Activated naive CD4-positive, alpha-beta T cell treated with anti-CD3 and anti-CD28 coated beads, Interleukin-2, amount 50 U/mL, for 72 hours (primary cell): ENCODE results near the gene MYH16. TPM values are rescaled to one million over a fixed set of nuclear protein-coding genes. Genes with fewer than 3 reads are reported as not detected.
"Not testable (repeated sequence)": the region's sequence is repeated elsewhere in the genome, so short reads cannot be mapped to it uniquely, and the experiment has no call there.

Source experiments
- ATAC-seq, 2 donors: fragments of 150-1000 bp; cut with Tn5 transposase; 2 replicates each; pipeline ENCODE4 v1.10.0; 2021; ENCODE audit warnings: mild to moderate bottlenecking in 2 of 2, moderate library complexity in 2 of 2
- DNase-seq, 2 donors: peaks; one replicate each; pipeline ENCODE4 v3.0.0; 2021 to 2022; ENCODE audit warnings: low spot score in 2 of 2
- H3K27ac Mint-ChIP-seq, 2 donors: one replicate each; pipeline ENCODE4 v1.8.0; 2022; ENCODE audit warnings: mild to moderate bottlenecking in 2 of 2, mixed read lengths in 2 of 2
- H3K36me3 Mint-ChIP-seq, 2 donors: one replicate each; pipeline ENCODE4 v1.8.0; 2022; ENCODE audit warnings: mixed read lengths in 2 of 2
- H3K9me3 Mint-ChIP-seq, 2 donors: one replicate each; pipeline ENCODE4 v1.8.0; 2022; ENCODE audit warnings: mixed read lengths in 2 of 2
- total RNA-seq, 2 donors: library from RNA; stranded (reverse); gene quantifications; one replicate each; pipeline ENCODE4 v1.2.3, GENCODE V29; 2022

MYH16 gene
- total RNA-seq, 2 donors from 2014 or later: 0.11 TPM; not detected in 1

DNA sequence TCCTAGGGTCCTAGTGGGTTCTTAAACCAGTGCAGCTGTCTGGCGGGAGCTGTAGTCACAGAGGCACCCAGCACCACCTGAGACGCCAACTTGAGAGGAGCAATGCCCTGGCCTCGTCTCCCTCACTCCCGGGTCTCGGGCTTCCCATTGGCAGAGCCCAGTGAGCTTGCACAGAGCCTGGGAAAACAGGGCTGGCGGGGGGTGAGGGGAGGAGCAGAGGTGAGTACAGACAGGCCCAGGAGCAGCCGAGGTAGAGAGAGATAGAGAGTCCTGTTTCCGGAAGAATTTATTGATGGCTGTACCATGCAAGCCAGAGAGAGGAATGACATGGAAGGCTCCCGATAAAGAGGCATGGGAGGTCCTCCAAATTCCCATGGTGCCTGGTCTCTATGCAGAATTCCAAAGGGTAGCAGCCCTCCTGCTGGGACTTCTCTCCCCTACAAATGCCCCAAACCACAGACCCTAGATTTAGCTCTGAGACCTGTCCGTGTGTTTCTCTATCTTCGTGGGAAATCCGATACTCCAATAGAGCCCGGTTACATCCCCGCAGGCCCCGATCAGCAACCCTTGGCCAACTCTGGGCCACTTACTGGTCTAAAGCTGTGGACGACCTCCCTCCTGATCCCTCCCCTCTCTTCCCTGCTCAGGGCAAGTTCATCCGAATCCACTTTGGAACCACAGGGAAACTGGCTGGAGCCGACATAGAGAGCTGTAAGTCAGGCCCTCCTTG lies 20.3 kb upstream of the MYH16 start:
- Mint-ChIP-seq H3K36me3 (no peaks in the 10 kb centered on the region), H3K27ac (no peak overlapping the region), H3K9me3 (no peaks in the 10 kb centered on the region)
- ATAC-seq (no peak), DNase-seq (no peak)

DNA sequence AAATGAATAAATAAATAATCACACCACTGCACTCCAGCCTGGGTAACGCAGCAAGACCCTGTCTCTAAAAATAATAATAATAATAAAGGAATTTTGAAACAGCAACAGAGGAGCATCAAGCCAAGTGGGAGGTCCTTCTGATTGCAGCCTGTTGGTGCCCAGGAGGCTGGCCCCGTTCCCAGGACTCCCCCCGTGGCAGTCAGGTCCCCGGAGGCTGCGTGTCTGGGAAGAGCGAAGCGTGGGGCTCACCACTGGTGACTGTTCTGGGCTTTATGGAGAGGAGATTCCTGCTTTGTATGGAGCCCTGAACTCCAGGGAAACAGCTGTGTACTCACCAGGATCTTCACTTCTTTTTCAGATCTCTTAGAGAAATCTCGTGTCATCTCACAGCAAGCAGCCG lies 19.3 kb upstream of the MYH16 start:
- ATAC-seq (no peak), DNase-seq (no peak)
- H3K27ac Mint-ChIP-seq: no peak overlapping the region

DNA sequence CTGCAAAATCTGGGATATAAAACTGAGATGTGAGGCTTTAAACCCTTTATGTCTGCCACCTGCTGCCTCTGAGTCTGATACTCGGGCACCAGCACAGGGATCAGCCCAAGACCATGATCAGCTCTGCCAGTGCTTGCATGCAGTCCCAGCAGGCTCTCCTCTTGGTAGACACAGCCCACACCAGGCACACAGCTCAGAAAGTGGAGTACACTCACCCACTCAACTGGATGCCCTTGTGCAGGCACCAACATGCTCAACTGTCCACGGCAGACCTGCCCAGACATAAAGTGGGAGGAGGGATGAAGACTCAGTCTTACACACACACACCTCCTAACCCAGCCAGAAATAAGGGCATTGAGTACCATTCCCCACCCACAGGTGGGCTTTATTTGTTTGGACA lies 18.2 kb upstream of the MYH16 start:
- ATAC-seq (no peak), DNase-seq (no peak)
- Mint-ChIP-seq H3K9me3 (no peaks in the 10 kb centered on the region), H3K27ac (no peak overlapping the region), H3K36me3 (no peaks in the 10 kb centered on the region)

More for the DNA sequence above, 19.3 kb upstream of the MYH16 start:
- H3K36me3 Mint-ChIP-seq: no peaks in the 10 kb centered on the region
- H3K9me3 Mint-ChIP-seq: no peaks in the 10 kb centered on the region

DNA sequence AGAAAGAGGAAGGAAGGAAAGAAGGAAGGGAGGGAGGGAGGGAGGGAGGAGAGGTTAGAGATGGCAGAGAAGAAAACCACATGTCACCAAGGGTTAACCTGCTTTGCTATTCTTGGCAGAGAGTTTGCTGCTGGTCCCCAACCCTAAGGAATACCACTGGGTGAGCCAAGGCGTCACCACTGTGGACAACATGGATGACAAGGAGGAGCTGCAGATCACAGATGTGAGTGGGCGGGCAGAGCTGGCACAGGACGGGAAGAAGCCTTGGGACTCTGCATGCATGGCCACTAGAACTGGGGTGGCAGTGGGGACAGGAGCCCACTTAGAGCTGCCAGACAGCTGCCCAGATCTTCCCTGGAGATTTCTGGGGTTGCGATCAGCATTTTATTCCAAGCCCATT lies 17.2 kb upstream of the MYH16 start:
- ATAC-seq: no peak
- Mint-ChIP-seq H3K36me3 (no peaks in the 10 kb centered on the region), H3K27ac (no peak overlapping the region), H3K9me3 (no peaks in the 10 kb centered on the region)
- no peak for DNase-seq

DNA sequence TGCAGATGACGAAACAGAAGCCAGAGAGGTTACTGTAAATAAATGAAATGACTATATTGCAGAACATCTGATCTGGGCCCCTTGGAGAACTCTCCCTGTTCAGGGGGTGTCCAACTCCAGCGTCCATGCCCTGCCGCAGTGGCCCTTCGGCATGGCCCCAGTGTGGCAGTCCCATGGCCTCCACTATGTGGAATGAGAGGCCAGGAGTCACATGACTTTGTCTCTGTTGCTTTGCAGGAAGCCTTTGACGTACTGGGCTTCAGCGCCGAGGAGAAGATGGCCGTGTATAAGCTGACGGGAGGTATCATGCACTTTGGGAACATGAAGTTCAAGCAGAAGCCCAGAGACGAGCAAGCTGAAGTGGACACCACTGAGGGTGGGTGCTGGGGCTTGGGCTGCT lies 15.6 kb upstream of the MYH16 start:
- Mint-ChIP-seq H3K9me3 (no peaks in the 10 kb centered on the region), H3K27ac (no peak overlapping the region), H3K36me3 (no peaks in the 10 kb centered on the region)
- DNase-seq: no peak
- ATAC-seq: no peak

DNA sequence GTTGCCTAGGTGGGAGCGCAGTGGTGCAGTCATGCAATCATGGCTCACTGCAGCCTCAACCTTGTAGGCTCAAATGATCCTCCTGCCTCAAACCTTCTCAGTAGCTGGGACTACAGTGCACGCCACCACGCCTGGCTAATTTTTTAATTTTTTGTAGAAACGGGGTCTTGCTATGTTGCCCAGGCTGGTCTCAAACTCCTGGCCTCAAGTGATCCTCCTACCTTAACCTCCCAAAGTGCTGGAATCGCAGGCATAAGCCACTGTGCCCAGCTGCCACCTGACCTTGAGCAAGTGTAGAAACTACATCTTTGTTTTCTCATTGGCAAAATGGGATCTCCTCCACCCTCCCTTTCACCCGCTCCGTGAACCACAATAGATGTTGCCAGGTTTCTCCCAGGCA lies 15.0 kb upstream of the MYH16 start:
- no peak for DNase-seq
- H3K9me3 Mint-ChIP-seq: no peaks in the 10 kb centered on the region
- no peaks in the 10 kb centered on the region for H3K36me3 Mint-ChIP-seq
- no peak for ATAC-seq
- no peak overlapping the region for H3K27ac Mint-ChIP-seq

DNA sequence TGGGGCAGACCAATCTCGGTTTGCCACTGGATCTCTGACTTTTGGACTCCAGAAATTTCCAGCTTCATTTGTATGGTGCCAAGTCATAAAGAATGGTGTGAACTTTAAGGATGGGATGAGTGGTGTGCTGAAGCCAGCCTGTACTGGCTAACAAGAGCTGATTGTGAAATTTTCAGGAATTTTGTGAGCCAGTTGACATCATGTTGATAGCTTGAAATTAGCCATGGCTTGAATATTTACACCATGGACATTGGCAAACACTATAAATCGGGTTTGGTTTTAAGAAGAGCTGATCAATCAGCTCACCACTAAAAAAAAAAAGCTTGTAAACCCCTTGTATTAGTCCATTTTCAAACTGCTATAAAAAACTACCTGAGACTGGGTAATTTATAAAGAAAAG lies 14.1 kb upstream of the MYH16 start:
- no peaks in the 10 kb centered on the region for H3K36me3 Mint-ChIP-seq
- ATAC-seq: no peak
- no peaks in the 10 kb centered on the region for H3K9me3 Mint-ChIP-seq
- H3K27ac Mint-ChIP-seq: peak overlapping the region in 1 of 2 donors; percentile 4
- DNase-seq: no peak

DNA sequence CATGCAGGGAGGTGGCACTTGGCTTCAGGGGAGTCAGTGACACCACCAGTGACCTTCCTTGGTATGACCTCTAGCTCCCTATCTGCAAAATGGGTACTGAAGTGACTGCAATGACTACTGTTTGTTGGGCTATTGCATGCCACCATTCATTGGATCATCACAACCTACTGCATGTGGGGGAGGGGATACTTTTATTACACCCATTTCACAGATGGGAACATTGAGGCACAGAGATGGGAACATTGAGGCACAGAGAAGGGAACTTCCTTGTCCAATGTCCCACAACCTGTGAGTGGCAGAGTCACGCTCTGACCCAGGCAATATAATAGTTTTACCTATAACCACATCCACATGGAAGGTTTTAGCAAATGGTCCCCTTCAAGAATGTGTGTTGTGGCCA lies 12.2 kb upstream of the MYH16 start:
- no peak for DNase-seq
- H3K36me3 Mint-ChIP-seq: no peaks in the 10 kb centered on the region
- ATAC-seq: no peak
- no peak overlapping the region for H3K27ac Mint-ChIP-seq
- no peaks in the 10 kb centered on the region for H3K9me3 Mint-ChIP-seq

DNA sequence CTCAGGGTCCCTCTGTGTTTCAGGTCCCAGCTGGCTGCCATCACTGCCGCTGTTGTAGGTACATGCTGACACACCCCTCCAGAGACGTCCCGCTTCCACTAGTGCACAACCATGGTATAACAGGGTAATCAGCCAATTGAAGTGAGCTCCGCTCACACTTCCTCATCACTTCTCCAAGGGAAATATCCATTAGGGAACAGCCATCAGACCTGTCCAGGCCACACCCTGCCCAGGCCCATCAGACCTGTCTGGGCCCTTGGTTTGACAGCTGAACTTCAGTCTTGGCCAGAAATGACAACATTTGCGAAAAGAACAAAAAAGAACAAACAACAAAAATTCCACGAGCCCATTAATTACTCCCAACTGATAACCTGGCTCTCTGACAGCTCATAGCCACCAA lies 11.0 kb upstream of the MYH16 start:
- no peak overlapping the region for H3K27ac Mint-ChIP-seq
- DNase-seq (no peak), ATAC-seq (no peak)
- H3K36me3 Mint-ChIP-seq: no peaks in the 10 kb centered on the region
- H3K9me3 Mint-ChIP-seq: no peaks in the 10 kb centered on the region

DNA sequence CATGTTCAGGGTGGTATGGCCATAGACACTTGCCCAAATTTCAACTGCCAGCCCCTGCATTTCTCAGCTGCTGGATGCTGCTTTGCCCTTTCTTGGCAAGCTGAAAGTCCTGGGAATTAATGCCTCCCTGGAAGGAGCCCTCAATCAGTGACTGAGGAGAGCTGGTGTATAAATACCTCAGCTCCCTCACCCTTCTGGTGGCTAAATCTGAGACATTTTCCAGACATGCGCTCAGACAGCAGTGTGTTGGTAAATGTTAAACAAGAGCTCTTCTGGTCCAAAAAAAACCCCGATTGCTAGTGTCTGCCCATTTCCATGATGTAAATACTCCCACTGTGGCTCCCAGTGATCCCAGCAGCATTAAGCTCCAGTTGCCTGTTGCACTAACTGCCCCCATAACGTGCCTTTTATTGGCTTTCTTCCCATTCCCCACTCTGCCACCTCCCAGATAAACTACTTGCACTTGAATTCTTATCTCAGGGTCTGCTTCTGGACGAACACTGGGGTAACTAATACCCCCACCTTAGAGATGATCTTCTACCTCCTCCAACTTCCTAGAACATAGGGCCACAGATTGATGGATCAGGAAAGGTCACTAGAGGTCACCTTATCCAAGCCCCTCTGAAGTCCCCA lies 6.7 kb upstream of the MYH16 start:
- ATAC-seq: no peak
- H3K9me3 Mint-ChIP-seq: no peaks in the 10 kb centered on the region
- DNase-seq: no peak
- no peak overlapping the region for H3K27ac Mint-ChIP-seq
- no peaks in the 10 kb centered on the region for H3K36me3 Mint-ChIP-seq

DNA sequence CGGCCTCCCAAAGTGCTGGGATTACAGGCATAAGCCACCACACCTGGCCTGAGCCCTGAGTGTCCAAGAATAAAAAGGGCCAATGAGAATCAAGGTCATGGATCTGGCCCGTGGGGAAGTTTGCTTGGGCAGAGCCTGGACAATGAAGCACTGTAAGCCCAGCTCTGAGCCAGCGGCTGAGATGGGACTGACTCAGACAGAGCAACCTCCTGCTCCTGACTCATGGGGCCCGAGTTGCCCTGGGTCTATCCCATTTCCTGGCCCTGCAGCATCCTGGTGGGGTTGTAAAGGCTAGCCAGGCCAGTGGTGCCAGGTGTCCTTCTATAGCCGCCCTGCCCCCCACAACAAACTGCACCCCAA lies 5.2 kb upstream of the MYH16 start:
- ATAC-seq: no peak
- H3K36me3 Mint-ChIP-seq: no peaks in the 10 kb centered on the region
- H3K27ac Mint-ChIP-seq: no peak overlapping the region
- H3K9me3 Mint-ChIP-seq: no peaks in the 10 kb centered on the region
- no peak for DNase-seq

DNA sequence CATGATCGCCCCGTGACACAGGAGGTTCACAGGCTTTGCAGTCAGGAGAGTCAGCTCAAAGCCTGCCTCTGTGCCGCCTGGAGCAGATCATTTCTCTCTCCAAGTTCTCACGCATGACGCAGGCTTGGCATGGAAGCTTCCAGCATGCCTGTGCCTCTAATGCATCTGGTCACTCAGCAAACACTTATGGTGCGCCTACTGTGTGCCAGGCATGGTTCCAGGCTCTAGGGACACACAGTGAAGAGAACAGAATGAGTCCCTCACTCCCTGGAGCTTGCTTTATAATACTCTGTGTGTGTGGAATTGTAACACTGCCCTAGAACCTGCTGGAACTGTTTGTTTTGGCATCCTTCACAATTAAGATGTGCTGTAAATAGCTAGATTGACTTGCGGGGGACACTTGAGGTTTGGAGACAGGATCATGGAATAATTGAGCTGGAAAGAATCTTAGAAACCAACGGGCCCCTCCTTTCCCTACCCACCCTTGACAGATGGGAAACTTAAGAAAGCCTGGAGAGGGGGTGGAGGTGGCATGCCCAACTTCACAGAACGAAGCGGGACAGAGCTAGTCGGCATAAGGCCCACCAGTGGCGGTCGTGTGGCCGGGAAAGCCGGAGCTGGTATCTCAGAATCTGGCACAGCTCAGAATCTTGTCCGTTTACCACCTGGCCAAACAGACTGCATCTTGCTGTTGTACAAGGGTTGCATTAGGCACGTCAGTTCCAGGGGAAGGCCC lies 4.6 kb upstream of the MYH16 start:
- H3K27ac Mint-ChIP-seq: no peak overlapping the region
- H3K36me3 Mint-ChIP-seq: no peaks in the 10 kb centered on the region
- ATAC-seq: no peak
- no peak for DNase-seq
- no peaks in the 10 kb centered on the region for H3K9me3 Mint-ChIP-seq

DNA sequence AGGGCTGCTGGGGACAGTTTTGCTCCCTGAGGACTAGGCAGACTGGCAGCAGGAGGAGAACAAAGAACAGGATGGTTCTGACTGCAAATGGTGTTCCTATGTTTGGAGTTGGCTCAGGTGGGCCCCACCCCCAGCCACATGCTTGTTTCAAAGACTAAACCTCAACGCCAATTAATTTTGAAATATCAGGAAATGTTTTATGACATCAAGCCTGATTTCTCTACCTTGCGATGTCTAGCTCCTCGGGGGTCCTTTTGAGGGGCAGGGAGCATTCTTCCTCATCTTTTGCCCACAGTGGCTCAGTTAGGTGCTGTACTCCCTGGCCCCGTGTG lies 4.1 kb upstream of the MYH16 start:
- ATAC-seq (no peak), DNase-seq (no peak)
- Mint-ChIP-seq H3K9me3 (no peaks in the 10 kb centered on the region), H3K36me3 (no peaks in the 10 kb centered on the region), H3K27ac (no peak overlapping the region)

DNA sequence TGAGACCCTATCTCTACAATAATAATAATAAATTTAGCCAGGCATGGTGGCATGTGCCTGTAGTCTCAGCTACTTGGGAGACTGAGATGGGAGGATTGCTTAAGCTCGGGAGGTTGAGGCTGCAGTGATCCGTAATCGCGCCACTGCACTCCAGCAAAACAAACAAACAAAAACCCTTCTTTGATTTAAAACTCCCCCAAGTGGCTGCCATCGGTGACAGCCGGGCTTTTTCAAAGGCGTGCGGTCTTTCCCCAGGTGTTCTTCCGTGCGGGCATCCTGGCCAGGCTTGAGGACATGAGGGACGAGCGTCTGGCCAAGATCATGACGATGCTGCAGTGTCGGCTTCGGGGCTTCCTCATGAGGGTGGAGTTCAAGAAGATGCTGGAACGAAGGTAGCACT lies 1.9 kb upstream of the MYH16 start:
- no peak for ATAC-seq
- DNase-seq: no peak
- no peaks in the 10 kb centered on the region for H3K9me3 Mint-ChIP-seq
- no peaks in the 10 kb centered on the region for H3K36me3 Mint-ChIP-seq
- H3K27ac Mint-ChIP-seq: no peak overlapping the region

DNA sequence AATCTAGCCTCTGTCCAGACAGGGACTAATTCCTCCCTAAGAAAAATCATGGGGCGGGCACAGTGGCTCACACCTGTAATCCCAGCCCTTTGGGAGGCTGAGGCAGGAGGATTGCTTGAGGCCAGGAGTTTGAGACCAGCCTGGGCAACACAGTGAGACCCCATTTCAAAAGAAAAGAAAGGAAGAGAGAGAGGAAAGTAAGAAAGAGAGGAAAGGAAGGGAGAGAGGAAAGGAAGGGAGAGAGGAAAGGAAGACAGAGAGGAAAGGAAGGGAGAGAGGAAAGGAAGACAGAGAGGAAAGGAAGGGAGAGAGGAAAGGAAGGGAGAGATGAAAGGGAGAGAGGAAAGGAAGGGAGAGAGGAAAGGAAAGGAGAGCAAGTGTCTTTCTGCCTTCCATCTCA lies 922 bp downstream of the MYH16 start:
- ATAC-seq, H3K9me3 Mint-ChIP-seq, H3K36me3 Mint-ChIP-seq, DNase-seq: not testable (repeated sequence)
- peak overlapping the region; percentile 86 to 94 for H3K27ac Mint-ChIP-seq

DNA sequence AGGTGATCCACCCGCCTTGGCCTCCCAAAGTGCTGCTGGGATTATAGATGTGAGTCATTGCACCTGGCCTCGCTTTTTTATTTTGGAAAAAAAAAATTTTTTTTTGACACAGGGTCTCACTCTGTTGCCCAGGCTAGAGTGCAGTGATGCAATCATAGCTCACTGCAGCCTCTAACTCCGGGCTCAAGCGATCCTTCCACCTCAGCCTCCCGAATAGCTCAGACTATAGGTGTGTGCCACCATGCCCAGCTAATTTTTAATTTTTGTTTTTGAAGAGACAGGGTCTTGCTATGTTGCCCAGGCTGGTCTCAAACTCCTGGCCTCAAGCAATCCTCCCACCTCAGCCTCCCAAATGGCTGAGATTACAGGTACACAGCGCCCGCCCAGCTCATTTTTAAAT lies 2.3 kb downstream of the MYH16 start:
- H3K27ac Mint-ChIP-seq: peak overlapping the region in 1 of 2 donors; percentile 94
- not testable (repeated sequence) for H3K36me3 Mint-ChIP-seq, DNase-seq, ATAC-seq, H3K9me3 Mint-ChIP-seq

DNA sequence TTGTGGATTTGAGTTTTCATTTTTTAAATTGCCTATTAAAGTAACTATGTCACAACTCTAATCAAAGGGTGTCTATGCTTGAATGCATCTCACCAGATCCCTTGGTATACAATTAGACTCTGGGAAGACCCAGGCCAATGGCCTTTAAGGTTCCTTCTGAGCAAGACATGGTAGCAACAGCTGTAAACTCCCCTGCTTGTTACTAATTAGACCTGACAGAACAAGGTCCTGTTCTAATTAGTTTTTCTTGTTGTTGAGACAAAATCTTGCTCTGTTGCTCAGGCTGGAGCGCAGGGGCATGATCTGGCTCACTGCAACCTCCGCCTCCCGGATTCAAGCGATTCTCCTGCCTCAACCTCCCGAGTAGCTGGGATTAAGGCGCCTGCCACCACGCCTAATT lies 2.9 kb downstream of the MYH16 start:
- DNase-seq (no peak), ATAC-seq (no peak)
- peak overlapping the region in 1 of 2 donors; percentile 31 for H3K27ac Mint-ChIP-seq
- no peaks in the 10 kb centered on the region for H3K36me3 Mint-ChIP-seq
- no peaks in the 10 kb centered on the region for H3K9me3 Mint-ChIP-seq

DNA sequence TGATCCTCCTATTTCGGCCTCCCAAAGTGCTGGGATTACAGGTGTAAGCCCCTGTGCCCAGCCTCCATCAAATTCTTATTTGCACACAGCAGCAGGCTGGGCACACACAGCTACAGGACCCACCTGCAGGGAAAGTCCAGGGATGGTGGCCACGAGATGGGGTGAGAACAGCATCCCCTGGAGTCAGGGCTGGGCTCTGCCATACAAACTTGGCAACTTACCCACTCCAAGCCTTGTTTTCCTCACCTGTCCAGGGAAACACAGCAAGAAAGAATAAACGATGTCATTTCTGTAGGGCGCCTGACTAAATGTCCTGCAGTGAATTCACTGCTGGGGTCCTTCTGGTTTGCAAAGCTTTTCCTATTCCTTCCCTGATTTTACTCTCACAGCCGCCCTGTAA lies 5.5 kb downstream of the MYH16 start:
- no peak for ATAC-seq
- Mint-ChIP-seq H3K36me3 (no peaks in the 10 kb centered on the region), H3K27ac (no peak overlapping the region), H3K9me3 (no peaks in the 10 kb centered on the region)
- no peak for DNase-seq
